HG03108 (cell line): ENCODE data around the gene PDE9A.

ENCODE experiments used
- ATAC-seq: cut with Tn5 transposase; IDR thresholded peaks from one replicate; pipeline ENCODE4 v1.9.1; 2021; ENCODE audit warnings: moderate library complexity; ENCODE audit not compliant: unreplicated experiment

PDE9A gene

GRCh38 chr21:42684109-42684916 lies 30.9 kb downstream of the PDE9A start:
- ATAC-seq = no peak

GRCh38 chr21:42685036-42685435 lies 31.6 kb downstream of the PDE9A start:
- ATAC-seq = no peak

- no peak for ATAC-seq
Observed at GRCh38 chr21:42685954-42686500, 32.6 kb downstream of the PDE9A start.

DNA sequence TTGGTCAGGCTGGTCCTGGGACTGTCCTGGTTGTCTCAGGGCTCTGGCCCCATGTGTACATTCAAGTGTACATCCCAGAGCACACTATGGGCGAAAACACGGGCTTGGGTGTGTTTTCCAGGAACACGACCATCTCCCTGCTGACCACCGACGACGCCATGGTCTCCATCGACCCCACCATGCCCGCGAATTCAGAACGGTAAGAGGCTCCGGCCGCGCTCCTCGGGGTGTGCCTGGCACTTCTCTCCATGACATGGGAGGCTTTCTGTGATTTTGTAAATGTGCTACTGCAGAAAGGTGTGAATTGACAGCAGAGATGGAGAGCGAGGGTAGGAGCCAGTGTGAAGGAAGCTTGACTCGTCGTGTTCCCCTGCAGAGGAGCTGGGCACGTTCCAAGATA lies 34.4 kb downstream of the PDE9A start:
- ATAC-seq = no peak

DNA sequence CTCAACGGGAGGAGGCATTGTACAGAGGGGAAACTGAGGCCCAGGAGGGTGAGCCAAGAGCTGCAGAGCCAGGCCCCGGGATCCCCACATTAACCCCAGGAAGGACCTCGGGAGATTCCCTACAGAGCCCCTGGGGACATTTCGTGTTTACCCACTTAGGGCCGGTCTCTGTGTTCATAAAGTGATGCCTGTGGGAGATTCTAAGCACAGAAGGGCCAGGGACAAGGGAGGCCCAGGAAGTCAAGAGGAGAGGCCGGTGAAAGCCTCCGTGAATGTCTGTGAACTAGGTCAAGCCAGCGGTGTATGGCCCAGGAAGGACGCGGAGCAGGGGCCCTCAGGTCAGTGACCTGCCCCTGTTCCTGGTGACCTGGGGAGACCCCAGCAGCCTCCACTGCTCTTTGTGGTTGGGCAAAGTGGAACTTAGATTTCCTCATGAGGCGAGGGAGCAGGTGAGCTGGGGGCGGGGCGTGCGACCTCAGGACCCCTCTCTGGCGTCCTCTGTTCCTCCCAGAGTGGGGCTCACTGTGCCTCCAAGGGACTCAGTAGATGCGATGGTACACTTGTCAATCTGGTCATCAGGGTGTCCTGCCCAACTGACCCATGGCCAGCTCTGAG lies 34.9 kb downstream of the PDE9A start:
- no peak for ATAC-seq

- no peak for ATAC-seq
Observed at GRCh38 chr21:42688841-42689371, 35.5 kb downstream of the PDE9A start.

DNA sequence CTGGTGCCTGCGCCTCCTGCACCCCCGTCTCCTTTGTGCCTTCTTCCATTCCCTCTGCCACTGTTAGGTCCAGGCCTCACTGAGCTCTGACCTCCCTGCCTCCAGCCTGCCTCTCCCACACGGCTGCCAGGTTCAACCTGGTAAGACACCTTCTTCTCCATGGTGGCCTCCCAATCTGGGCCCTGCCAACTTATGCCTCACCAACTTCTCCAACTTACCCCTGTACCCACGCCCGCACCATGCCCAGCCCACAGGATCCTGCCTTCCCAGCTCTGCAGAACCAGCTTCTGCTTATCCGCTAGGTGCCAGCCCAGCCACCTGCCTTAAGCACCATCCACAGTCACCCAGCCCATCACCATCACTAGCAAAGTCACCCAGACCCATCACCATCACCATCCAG lies 37.2 kb downstream of the PDE9A start:
- no peak for ATAC-seq

GRCh38 chr21:42691901-42692559 lies 38.6 kb downstream of the PDE9A start:
- ATAC-seq = no peak

GRCh38 chr21:42692688-42693087 lies 39.3 kb downstream of the PDE9A start:
- no peak for ATAC-seq

DNA sequence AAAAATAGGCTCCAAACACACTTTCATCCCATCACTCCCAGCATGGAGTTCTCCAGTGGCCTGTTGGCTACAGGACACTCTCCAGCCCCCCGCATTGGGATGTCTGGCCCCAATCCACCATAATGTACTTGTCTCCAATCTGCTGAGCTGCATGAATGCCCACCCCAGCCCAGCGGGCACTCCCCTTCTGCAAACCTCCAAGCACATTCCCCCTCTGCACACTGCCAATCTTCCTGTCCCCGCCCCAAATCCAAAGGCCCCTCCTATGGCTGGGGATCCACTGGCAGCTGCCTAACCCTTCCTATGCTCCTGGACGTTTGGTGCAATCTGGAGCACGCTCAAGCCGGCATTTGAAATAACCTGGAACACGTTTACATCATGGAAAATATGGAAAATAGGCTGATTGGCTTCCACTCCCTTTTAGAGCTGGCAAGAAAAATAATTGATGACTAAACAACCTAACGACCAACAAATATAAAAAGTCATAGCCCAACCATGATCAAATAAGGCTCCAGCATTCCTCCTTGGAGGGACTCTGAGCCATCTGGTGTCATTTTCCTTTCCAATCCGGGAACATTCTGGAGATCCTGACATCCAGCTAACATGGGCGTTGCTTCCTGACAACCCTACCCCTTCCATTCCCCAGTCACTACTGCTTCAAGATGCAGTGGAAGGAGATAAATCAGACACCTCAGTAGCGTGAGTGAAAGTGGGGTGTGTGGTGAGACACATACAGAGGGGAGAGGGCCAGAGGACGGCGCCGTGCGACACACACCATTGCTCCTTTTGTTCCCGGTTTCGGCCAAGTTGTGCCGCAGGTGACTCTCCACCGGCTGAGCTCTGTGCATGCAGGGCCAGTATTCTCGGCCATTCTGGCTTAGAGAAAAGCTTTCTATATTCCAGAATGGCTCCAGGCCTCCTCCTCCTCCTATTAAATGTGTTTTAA lies 41.6 kb downstream of the PDE9A start:
- no peak for ATAC-seq

DNA sequence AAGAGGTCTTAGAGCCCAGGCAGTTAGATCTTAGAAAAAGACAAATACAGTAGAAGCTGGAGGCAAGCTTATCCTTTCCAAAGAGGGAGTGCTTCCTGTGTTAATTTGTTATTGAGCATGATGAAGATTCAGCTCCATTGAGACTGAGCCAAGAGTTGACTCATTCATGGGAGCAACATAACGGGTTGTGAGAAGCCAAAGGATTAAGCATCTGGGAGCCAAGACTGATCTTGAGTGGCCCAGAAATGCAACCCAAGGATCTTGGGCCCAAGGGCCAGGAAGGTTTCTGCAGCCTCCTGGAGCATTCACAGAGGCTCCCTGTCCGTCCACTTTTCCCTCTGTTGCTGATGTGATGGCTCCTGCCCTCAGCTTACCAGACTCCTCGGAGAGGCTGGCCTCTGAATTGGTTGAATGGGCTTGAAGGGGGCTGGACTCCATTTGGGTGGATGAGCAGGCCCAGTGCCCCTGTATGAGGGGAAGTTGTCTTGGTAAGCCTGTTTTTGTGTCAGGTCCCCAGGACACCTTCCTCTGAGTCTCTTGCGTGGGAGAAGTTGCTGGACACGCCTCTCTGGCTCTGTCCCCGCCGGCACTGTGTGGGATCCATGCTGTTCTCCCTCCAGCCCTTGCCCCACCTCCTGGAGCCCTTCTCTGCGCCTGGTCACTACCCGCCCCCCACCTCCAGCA lies 42.4 kb downstream of the PDE9A start:
- no peak for ATAC-seq

DNA sequence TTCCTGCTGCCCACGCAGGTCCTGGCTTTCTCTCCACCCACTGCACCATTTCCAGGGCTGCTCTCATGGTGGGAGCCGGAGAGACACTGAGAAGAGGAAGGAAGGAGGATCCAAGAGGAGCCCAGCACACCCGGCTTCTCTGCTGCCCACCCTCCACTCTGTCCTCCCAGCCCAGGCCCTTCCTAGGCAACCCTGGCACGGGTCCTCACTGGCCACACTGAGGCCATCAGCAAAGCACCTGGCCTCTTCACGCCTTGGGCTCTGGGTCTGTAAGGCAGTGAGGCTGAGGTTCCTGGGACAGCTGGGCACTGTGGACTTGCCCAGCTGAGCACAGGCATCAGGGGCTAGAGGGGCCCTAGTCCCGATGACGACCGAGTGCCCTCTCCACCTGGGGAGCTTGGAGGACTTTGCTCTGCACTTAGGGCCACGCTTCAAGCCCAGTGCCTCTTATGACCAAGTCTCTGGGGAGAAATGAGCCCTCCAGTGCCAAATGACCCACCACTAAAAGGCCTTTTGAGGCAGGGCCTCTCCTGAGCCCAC lies 43.1 kb downstream of the PDE9A start:
- no peak for ATAC-seq

GRCh38 chr21:42698733-42699132 lies 45.3 kb downstream of the PDE9A start:
- ATAC-seq = no peak

GRCh38 chr21:42699196-42699595 lies 45.8 kb downstream of the PDE9A start:
- ATAC-seq = no peak

GRCh38 chr21:42701706-42702456 lies 48.5 kb downstream of the PDE9A start:
- no peak for ATAC-seq

DNA sequence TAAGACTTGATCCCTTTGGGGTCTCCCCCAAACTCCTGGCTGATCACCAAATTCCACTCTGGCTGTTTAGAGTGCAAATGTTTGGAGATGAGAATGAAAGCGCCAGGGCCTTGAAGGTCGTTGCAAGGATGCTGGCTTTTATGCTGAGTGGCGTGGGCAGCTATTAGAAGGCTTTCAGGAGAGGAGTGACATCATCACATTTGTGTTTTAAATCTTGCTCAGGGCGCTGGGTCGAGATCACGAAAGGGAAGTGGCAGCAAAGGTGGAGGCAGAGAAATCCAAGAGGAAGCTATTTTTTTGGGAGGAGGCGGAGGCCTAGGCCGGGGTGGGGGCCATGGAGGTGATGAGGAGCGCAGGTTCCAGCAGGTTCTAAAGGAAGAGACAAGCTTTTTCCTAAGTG lies 49.3 kb downstream of the PDE9A start:
- no peak for ATAC-seq

DNA sequence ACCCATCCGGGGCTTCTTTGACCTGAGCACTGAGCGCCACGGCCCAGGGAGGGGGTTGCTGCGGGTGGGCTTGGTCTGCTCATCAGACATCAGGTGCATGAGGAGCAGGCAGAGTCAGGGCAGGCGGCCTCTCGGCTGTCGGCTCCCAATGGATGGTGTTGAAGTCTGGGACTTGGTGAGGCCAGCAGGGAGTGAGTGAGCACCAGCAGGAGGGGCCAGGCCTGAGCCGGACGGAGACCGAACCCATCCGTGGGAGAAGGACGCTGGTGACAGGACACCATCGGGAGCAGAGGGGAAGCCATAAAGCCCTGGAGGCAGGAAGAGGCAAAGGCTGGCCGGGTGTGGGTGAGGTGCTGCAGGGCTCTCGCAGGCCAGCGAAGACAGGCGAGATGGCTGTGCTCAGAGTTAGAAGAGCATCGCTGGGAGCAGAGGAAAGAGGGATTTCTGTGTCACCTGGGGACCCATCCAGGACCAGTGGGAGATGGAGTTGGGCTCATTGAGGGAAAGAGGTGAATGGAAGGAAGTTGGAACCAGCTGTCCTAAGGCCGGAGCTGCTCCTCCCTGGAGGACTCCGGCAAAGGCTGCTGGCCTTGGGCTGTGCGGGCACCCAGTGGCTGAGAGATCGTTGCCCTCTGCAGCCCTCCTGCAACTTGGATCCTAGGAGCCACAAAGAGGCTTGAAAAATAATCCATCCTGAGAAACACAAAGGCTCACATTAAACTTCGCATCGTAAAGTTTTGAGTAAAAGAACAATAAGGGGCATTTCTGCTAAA lies 49.9 kb downstream of the PDE9A start:
- no peak for ATAC-seq

DNA sequence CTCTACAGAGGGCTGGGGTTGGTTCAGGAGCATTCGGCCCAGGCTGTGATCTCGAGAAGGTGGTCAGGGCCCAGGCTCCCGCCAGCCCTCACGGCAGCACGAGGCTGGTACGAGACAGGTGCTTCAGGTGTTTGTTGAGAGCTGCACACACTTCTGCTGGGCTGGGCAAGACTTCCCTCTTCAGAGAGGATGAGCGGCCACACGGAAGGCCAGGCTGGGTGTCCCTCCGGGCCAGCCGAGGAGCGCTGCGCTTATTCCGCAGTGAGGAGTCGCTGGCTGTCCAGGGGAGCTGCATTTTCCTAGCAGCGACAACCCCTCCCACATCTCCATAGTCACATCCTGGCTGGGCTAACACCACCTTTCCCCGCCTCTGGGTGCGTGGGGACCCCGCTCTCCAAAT lies 50.5 kb downstream of the PDE9A start:
- ATAC-seq = no peak
